ENCODE data around the gene AIG1.

Gene AIG1

DNA sequence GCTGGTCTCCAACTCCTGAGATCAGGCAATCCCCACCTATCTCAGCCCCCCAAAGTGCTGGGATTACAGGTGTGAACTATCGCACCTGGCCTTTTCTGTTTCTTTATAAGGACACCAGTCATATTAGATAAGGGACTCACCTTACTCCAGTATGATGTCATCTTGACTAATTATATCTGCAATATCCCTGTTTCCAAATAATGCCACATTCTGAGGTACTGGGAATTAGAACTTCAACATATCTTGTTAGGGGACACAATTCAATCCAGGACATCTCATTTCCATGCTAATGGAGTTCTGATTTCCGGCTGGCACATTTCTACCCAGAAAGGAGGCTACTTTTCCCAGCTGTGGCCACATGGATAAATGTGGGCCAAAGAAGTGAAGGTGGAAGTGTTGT is 6.4 kb upstream of the AIG1 start:
- POLR2A ChIA-PET = no interaction called here
- no peak for TF ChIP-seq NFRKB (IDR thresholded peaks at IDR 0.05)
- no peak for TF ChIP-seq SP1 (IDR thresholded peaks at IDR 0.05)
- no peak for TF ChIP-seq CTBP1 (IDR thresholded peaks at IDR 0.05; ENCODE audit: borderline replicate concordance)
- TF ChIP-seq BHLHE40 (IDR thresholded peaks at IDR 0.05; ENCODE audit: borderline replicate concordance) = no peak
- TF ChIP-seq L3MBTL2 (conservative IDR thresholded peaks at IDR 0.05) = no peak
- no peak for TF ChIP-seq FOXK2 (IDR thresholded peaks at IDR 0.05)
- TF ChIP-seq TARDBP (IDR thresholded peaks at IDR 0.05) = no peak
- TF ChIP-seq ARNT (IDR thresholded peaks at IDR 0.05) = no peak
- TF ChIP-seq FOXM1 (IDR thresholded peaks at IDR 0.05; ENCODE audit: borderline replicate concordance) = no peak
- no peak for TF ChIP-seq FOXA1 (IDR thresholded peaks at IDR 0.05)
- TF ChIP-seq ZNF384 (IDR thresholded peaks at IDR 0.05) = no peak
- no peak for TF ChIP-seq SUZ12 (IDR thresholded peaks at IDR 0.05)
- no peak for TF ChIP-seq ELF4 (IDR thresholded peaks at IDR 0.05)
- no peak for TF ChIP-seq HDGF (IDR thresholded peaks at IDR 0.05; ENCODE audit: borderline replicate concordance)
- TF ChIP-seq, protein P1, sequence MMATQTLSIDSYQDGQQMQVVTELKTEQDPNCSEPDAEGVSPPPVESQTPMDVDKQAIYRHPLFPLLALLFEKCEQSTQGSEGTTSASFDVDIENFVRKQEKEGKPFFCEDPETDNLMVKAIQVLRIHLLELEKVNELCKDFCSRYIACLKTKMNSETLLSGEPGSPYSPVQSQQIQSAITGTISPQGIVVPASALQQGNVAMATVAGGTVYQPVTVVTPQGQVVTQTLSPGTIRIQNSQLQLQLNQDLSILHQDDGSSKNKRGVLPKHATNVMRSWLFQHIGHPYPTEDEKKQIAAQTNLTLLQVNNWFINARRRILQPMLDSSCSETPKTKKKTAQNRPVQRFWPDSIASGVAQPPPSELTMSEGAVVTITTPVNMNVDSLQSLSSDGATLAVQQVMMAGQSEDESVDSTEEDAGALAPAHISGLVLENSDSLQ (IDR thresholded peaks at IDR 0.05) = no peak
- TF ChIP-seq LEF1 (IDR thresholded peaks at IDR 0.05; ENCODE audit: borderline replicate concordance) = no peak
- DNase-seq (ENCODE audit: extremely low spot score) = no peak
- CTCF ChIA-PET = no interaction called here

DNA sequence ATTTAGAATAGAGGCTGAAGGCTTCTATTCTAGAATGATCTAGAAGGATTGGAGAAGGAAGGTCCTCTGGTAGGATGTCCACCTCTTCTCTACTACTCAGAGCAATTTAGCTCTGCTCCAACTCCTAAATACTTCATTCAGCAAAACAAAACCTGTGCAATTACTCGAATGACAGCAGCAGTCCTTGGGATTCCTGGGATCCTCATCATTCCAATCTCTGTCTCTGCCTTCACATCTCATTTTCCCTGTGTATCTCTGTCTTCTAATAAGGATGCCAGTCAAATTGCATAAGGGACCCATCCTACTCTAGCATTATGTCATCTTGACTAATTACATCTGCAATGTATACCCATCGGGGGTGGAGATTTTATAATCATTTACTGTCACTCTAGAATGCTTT is 5.5 kb upstream of the AIG1 start:
- no peak for DNase-seq (ENCODE audit: extremely low spot score)
- TF ChIP-seq ELF4 (IDR thresholded peaks at IDR 0.05) = no peak
- no peak for TF ChIP-seq FOXM1 (IDR thresholded peaks at IDR 0.05; ENCODE audit: borderline replicate concordance)
- TF ChIP-seq, protein P1 (IDR thresholded peaks at IDR 0.05) = no peak
- TF ChIP-seq SUZ12 (IDR thresholded peaks at IDR 0.05) = no peak
- no peak for TF ChIP-seq FOXK2 (IDR thresholded peaks at IDR 0.05)
- no peak for TF ChIP-seq FOXA1 (IDR thresholded peaks at IDR 0.05)
- no peak for TF ChIP-seq NFRKB (IDR thresholded peaks at IDR 0.05)
- TF ChIP-seq LEF1 (IDR thresholded peaks at IDR 0.05; ENCODE audit: borderline replicate concordance) = no peak
- TF ChIP-seq CTBP1 (IDR thresholded peaks at IDR 0.05; ENCODE audit: borderline replicate concordance) = no peak
- no peak for TF ChIP-seq BHLHE40 (IDR thresholded peaks at IDR 0.05; ENCODE audit: borderline replicate concordance)
- TF ChIP-seq TARDBP (IDR thresholded peaks at IDR 0.05) = no peak
- TF ChIP-seq L3MBTL2 (conservative IDR thresholded peaks at IDR 0.05) = no peak
- no peak for TF ChIP-seq ZNF384 (IDR thresholded peaks at IDR 0.05)
- no peak for TF ChIP-seq ARNT (IDR thresholded peaks at IDR 0.05)
- TF ChIP-seq SP1 (IDR thresholded peaks at IDR 0.05) = no peak
- no peak for TF ChIP-seq HDGF (IDR thresholded peaks at IDR 0.05; ENCODE audit: borderline replicate concordance)
- ChIA-PET POLR2A (no interaction called here), CTCF (no interaction called here)

DNA sequence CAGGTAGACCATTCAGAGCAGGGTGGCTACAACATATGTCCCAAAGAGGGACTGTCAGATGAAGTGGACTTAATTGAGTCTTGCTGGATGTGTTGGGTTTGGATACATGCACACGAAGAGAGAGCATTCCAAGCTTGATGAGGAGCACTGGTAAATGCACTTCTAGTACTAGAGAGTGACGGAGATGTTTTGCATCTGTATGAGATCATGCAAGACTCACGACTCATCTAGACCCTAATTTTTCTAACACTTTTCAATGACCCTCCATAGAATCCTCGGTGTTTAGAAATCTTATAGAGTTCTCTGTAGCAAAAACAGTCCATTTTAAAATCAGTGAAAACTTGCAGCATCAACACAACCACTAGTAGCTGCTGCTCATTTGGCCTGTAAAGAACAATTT is 4.8 kb upstream of the AIG1 start:
- TF ChIP-seq BHLHE40 (IDR thresholded peaks at IDR 0.05; ENCODE audit: borderline replicate concordance) = no peak
- ChIA-PET CTCF (no interaction called here), POLR2A (no interaction called here)
- no peak for DNase-seq (ENCODE audit: extremely low spot score)

DNA sequence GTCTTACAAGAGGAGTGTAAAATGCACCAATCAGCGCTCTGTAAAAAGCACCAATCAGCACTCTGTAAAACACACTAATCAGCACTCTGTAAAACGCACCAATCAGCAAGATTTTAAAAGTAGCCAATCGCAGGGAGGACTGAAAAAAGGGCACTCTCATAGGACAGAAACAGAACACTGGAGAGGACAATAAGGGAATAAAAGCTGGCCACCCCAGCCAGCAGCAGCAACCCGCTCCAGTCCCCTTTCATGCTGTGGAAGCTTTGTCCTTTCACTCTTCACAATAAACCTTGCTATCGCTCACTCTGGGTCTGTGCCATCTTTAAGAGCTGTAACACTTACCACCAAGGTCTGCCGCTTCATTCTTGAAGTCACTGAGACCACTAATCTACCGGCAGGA is 1.7 kb upstream of the AIG1 start:
- ChIA-PET POLR2A (no interaction called here), CTCF (no interaction called here)
- no peak for DNase-seq (ENCODE audit: extremely low spot score)
- TF ChIP-seq L3MBTL2 (conservative IDR thresholded peaks at IDR 0.05) (no peak), ELF4 (IDR thresholded peaks at IDR 0.05) (no peak), FOXK2 (IDR thresholded peaks at IDR 0.05) (no peak), ARNT (IDR thresholded peaks at IDR 0.05) (no peak), CTBP1 (IDR thresholded peaks at IDR 0.05; ENCODE audit: borderline replicate concordance) (no peak), ZNF384 (IDR thresholded peaks at IDR 0.05) (no peak), TARDBP (IDR thresholded peaks at IDR 0.05) (no peak), SUZ12 (IDR thresholded peaks at IDR 0.05) (no peak), BHLHE40 (IDR thresholded peaks at IDR 0.05; ENCODE audit: borderline replicate concordance) (no peak), LEF1 (IDR thresholded peaks at IDR 0.05; ENCODE audit: borderline replicate concordance) (no peak), FOXM1 (IDR thresholded peaks at IDR 0.05; ENCODE audit: borderline replicate concordance) (no peak), FOXA1 (IDR thresholded peaks at IDR 0.05) (no peak), SP1 (IDR thresholded peaks at IDR 0.05) (no peak), NFRKB (IDR thresholded peaks at IDR 0.05) (no peak), HDGF (IDR thresholded peaks at IDR 0.05; ENCODE audit: borderline replicate concordance) (no peak)
- TF ChIP-seq, protein P1 (IDR thresholded peaks at IDR 0.05) = no peak

DNA sequence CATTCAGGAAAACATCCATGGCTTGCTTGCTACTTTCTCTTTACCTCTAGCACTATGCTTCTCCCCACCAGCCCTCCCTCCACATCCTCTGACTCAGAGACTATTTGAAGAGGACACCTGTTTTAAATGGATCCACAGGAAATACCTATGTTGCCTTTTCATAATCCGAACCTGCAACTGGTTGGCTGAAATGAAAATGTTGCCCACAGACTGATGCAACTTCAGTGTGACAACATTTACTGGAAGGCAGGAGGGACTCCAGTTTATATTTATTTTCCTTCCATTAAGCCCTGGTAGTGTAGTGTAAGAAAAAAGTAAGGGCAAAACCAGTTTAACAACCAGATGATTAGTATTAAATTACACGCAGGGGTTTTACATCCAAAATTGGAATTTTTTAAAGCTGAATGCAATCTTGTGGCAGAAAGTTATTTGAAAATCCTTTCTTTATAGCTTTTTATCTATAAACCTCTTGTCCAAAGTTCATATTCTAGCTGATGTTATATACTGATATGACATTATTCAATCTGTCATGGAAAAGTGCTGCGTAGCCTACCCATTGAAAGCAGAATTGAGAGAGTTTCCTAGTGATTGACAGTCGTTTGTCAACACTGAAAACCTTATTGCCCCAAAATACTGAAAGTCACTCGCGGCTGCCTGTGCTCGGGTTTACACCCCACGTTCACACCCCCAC is 881 bp upstream of the AIG1 start:
- ChIA-PET POLR2A (interaction anchor here (0.8 kb wide), 1 partner anchor 83 kb away, joined by 3 read pairs; no protein-coding TSS in a partner anchor), CTCF (interaction anchor here (0.8 kb wide), 1 partner anchor 113 kb away, joined by 4 read pairs; no protein-coding TSS in a partner anchor)
- DNase-seq (ENCODE audit: extremely low spot score) = no peak
- no peak for TF ChIP-seq SP1 (IDR thresholded peaks at IDR 0.05)
- TF ChIP-seq, protein P1 (IDR thresholded peaks at IDR 0.05) = peak; percentile 91
- TF ChIP-seq FOXK2 (IDR thresholded peaks at IDR 0.05) = no peak
- no peak for TF ChIP-seq HDGF (IDR thresholded peaks at IDR 0.05; ENCODE audit: borderline replicate concordance)
- no peak for TF ChIP-seq LEF1 (IDR thresholded peaks at IDR 0.05; ENCODE audit: borderline replicate concordance)
